Left ventricle myocardium inferior (tissue), 1 donor: ENCODE results near the gene MARCHF2. TPM values are rescaled to one million over a fixed set of nuclear protein-coding genes. Genes with fewer than 3 reads are reported as not detected.
A peak's percentile ranks its signal among the peaks of the same experiment; 100 is the strongest.

Experiments
- DNase-seq: peaks from one replicate; pipeline ENCODE4 v3.0.0-alpha.2; 2020
- H3K27ac ChIP-seq: fragments of 200-600 bp; replicated peaks from 2 replicates; pipeline ENCODE4 v1.8.0; 2021
- H3K27me3 ChIP-seq: fragments of 200-600 bp; 2 replicates; pipeline ENCODE4 v1.8.0; 2021; ENCODE audit warnings: low read depth
- H3K36me3 ChIP-seq: fragments of 200-600 bp; 2 replicates; pipeline ENCODE4 v1.8.0; 2021
- H3K4me1 ChIP-seq: fragments of 200-600 bp; 2 replicates; pipeline ENCODE4 v1.8.0; 2021
- H3K4me3 ChIP-seq: fragments of 200-600 bp; 2 replicates; pipeline ENCODE4 v1.8.0; 2021; ENCODE audit warnings: mild to moderate bottlenecking, moderate library complexity
- H3K9me3 ChIP-seq: fragments of 200-600 bp; replicated peaks from 2 replicates; pipeline ENCODE4 v1.8.0; 2021
- intact Hi-C: fragments of 100-400 bp; cut with micrococcal nuclease; formaldehyde crosslinking; loops from one replicate; pipeline ENCODE4 v1.11.0; 2022
- total RNA-seq: library from RNA; stranded (reverse); fragmentation: NEBNext Ultra II Directional; extraction: Animal tissue kit (Norgen Biotek cat#: 25700); gene quantifications from one replicate; pipeline ENCODE4 v1.2.1, GENCODE V29; 2021
- TF ChIP-seq, protein P1 (sequence below): fragments of 200-600 bp; IDR thresholded peaks from 2 replicates; pipeline ENCODE4 v1.8.0; 2021; ENCODE audit warnings: antibody characterized with exemption, mild to moderate bottlenecking, borderline replicate concordance
- donor health status: DM: no; HTN: yes; CAD: no; lungs with severe emphysema.

MARCHF2 gene
- total RNA-seq, 1 donor from 2014 or later: 109 TPM

DNA sequence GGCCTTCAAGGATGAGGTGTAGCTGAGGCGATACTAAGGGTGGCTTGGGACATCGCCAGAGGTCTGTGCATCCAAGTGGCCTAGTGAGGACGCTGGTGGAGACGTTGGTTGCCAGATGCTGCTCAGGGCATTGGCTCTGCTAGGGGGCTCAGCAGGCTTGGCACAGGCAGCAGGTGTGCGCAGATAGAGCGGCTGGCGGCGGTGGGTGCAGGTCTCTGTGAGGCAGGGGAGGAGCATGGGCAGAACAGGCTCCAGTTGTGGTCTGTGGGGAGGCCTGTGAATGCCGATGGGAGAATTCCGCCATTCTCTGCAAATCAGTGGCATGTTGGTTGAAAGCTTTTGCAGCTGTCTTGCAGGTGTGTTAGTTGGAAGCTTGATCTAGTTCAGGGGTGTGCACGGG is 68.1 kb downstream of the MARCHF2 start:
- Histone ChIP-seq H3K27ac (no peak overlapping the region), H3K27me3 (no peaks in the 10 kb centered on the region), H3K4me3 (no peak overlapping the region), H3K9me3 (no peaks in the 10 kb centered on the region), H3K36me3 (peaks cover 65% of the 10 kb centered on the region), H3K4me1 (peaks cover 71% of the 10 kb centered on the region)
- TF ChIP-seq, protein P1, sequence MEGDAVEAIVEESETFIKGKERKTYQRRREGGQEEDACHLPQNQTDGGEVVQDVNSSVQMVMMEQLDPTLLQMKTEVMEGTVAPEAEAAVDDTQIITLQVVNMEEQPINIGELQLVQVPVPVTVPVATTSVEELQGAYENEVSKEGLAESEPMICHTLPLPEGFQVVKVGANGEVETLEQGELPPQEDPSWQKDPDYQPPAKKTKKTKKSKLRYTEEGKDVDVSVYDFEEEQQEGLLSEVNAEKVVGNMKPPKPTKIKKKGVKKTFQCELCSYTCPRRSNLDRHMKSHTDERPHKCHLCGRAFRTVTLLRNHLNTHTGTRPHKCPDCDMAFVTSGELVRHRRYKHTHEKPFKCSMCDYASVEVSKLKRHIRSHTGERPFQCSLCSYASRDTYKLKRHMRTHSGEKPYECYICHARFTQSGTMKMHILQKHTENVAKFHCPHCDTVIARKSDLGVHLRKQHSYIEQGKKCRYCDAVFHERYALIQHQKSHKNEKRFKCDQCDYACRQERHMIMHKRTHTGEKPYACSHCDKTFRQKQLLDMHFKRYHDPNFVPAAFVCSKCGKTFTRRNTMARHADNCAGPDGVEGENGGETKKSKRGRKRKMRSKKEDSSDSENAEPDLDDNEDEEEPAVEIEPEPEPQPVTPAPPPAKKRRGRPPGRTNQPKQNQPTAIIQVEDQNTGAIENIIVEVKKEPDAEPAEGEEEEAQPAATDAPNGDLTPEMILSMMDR: no peak
- DNase-seq: no peak
- intact Hi-C loops: no loop called here

DNA sequence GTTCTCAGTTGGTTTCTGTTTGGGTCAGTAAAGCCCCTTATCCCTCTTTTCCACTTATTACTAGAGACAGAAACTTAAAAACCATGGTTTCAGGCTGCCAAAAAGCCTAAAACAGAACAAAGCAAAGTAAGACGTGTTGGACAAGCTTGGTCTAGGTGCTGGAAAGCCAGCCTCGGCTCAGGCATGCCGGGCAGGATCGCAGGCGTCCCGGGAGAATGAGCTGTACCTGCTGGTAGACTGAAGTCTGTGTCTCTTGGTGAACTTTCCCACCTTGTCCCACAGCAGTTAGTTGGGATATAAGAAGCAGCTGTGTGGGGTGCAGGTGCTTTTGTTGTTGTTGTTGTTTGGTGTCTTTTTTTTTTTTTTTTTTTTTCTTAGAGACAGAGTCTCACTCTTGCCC is 68.5 kb downstream of the MARCHF2 start:
- Histone ChIP-seq H3K9me3 (no peaks in the 10 kb centered on the region), H3K4me3 (no peak overlapping the region), H3K27ac (no peak overlapping the region), H3K27me3 (no peaks in the 10 kb centered on the region), H3K36me3 (peaks cover 65% of the 10 kb centered on the region), H3K4me1 (peaks cover 67% of the 10 kb centered on the region)
- TF ChIP-seq, protein P1: no peak
- DNase-seq: no peak
- intact Hi-C loops: no loop called here

DNA sequence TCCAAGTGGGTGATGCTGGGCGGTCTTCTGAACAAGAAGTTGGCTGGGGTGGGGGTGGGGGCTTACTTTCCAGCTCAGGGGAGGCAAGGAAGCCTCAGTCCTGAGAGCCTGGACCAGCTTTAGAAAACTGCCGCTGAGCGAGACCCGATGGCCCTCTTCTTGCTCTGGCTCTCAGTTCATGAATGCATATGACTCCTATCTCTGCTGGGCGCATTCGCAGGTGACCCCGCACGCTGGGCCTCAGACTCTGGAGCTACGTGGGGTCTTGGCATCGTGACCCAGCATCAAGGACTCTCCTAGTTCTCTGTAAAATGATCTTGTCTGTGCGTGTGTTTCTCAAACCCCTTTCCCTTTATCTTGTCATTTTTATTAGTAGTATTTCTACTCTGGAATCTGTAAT is 69.6 kb downstream of the MARCHF2 start:
- no peak for DNase-seq
- H3K36me3 ChIP-seq: peaks cover 65% of the 10 kb centered on the region
- no peak overlapping the region for H3K27ac ChIP-seq
- peaks cover 57% of the 10 kb centered on the region for H3K4me1 ChIP-seq
- no peaks in the 10 kb centered on the region for H3K27me3 ChIP-seq
- TF ChIP-seq, protein P1: no peak
- H3K4me3 ChIP-seq: no peak overlapping the region
- H3K9me3 ChIP-seq: no peaks in the 10 kb centered on the region
- intact Hi-C loops: no loop called here

DNA sequence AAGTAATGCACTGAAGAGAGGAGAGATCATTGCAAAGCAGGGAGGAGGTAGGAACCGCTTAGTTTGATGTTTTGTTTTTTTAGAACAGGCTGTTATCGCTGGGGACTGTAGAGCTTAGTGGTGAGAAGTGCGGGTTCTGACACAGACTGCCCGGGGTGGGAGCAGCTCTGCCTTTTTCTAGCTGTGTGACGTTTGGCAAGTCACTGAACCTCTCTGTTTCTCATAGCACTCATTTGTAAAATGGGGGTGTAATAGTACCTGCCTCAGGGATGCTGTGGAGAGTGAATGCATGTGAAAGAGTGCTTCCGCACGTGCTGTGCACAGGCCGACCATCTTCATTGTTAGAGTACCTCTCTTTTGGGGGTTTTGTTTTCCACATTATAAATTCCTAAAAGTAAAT is 70.1 kb downstream of the MARCHF2 start:
- DNase-seq: no peak
- no peak overlapping the region for H3K4me3 ChIP-seq
- H3K36me3 ChIP-seq: peaks cover 65% of the 10 kb centered on the region
- H3K9me3 ChIP-seq: no peaks in the 10 kb centered on the region
- intact Hi-C loops: no loop called here
- H3K27ac ChIP-seq: no peak overlapping the region
- no peaks in the 10 kb centered on the region for H3K27me3 ChIP-seq
- H3K4me1 ChIP-seq: peaks cover 53% of the 10 kb centered on the region
- TF ChIP-seq, protein P1: no peak

DNA sequence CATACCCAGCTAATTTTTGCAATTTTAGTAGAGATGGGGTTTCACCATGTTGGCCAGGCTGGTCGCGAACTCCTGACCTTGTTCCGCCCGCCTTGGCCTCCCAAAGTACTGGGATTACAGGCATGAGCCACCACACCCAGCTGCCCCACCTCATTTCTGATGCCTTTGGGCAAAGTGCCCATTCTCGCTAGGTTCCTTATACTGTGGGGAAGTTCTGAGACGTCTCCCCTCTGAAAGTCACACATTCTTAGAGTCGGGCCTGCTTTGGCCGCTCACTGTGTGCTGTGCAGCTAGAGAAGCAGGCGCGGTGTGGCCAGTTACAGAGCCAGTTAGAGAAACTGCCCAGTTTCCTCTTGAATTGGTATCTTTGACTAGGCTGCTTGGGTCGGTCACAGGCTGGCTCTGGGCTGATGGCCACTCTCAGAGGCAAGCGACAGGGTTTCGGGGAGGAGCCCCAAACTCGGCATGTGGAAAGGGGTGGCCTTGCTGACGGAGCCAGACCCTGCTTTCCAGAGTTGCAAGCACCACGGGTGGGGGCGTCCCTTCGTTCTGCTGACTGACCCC is 71.3 kb downstream of the MARCHF2 start:
- TF ChIP-seq, protein P1: no peak
- peak; percentile 46 for DNase-seq
- H3K36me3 ChIP-seq: peaks cover 72% of the 10 kb centered on the region
- intact Hi-C loops: no loop called here
- no peaks in the 10 kb centered on the region for H3K9me3 ChIP-seq
- H3K4me3 ChIP-seq: no peak overlapping the region
- no peak overlapping the region for H3K27ac ChIP-seq
- H3K27me3 ChIP-seq: no peaks in the 10 kb centered on the region
- H3K4me1 ChIP-seq: peaks cover 40% of the 10 kb centered on the region
